Right lobe of liver (tissue), 4 donors: ENCODE measurements around the gene E2F1.

Experiments
- POLR2A ChIP-seq: fragments of 450-650 bp; IDR thresholded peaks from one replicate; pipeline ENCODE4 v1.6.1; 2017; ENCODE audit warnings: antibody characterized with exemption, mild to moderate bottlenecking
- TF ChIP-seq, protein P1 (sequence below), 4 donors: fragments of 200-600 bp in 3 of 4; fragments of 450-650 bp in 1 of 4; IDR thresholded peaks; one replicate each; pipeline versions ENCODE4 v1.5.1 to v1.8.0; 2016 to 2022; ENCODE audit warnings: antibody characterized with exemption in 4 of 4, mild to moderate bottlenecking in 2 of 4
- donor health status: DM: no; HTN: no; CAD: no.
- donor health status: DM: no; HTN: no; CAD: no.
- donor health status: DM: no; HTN: yes; CAD: no.

DNA sequence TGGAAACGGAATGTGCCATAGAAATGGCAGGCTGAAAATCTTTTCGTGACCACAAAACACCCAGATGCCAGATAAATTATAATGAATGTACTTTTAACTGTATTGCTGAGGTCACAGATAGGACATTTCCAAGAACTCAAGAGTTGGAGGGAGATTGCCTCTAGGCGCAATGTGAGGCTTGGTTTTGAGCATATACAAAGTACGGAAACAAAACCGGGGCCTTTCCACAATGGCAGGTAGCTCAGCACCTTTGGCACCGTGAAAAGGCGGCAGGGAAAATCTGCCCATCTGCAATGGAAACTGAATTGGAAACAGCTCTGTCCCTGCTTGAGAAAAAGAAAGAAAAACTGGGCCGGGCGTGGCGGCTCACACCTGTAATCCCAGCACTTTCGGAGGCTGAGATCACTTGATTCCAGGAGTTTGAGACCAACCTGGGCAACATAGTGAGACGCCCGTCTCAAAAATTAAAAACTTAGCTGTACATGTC is 34.6 kb downstream of the E2F1 start:
- TF ChIP-seq, protein P1, sequence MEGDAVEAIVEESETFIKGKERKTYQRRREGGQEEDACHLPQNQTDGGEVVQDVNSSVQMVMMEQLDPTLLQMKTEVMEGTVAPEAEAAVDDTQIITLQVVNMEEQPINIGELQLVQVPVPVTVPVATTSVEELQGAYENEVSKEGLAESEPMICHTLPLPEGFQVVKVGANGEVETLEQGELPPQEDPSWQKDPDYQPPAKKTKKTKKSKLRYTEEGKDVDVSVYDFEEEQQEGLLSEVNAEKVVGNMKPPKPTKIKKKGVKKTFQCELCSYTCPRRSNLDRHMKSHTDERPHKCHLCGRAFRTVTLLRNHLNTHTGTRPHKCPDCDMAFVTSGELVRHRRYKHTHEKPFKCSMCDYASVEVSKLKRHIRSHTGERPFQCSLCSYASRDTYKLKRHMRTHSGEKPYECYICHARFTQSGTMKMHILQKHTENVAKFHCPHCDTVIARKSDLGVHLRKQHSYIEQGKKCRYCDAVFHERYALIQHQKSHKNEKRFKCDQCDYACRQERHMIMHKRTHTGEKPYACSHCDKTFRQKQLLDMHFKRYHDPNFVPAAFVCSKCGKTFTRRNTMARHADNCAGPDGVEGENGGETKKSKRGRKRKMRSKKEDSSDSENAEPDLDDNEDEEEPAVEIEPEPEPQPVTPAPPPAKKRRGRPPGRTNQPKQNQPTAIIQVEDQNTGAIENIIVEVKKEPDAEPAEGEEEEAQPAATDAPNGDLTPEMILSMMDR (IDR thresholded peaks at IDR 0.05) = no peak
- TF ChIP-seq POLR2A = no peak
